Immature natural killer cell (primary cell): ENCODE data around the gene MUC3A. TPM values are rescaled to one million over a fixed set of nuclear protein-coding genes. Genes with fewer than 3 reads are reported as not detected.
"Not testable (repeated sequence)": the region's sequence is repeated elsewhere in the genome, so short reads cannot be mapped to it uniquely, and the experiment has no call there.

Experiments
- DNase-seq, 3 donors: peaks; one replicate each; pipeline ENCODE4 v3.0.0; 2022; ENCODE audit warnings: mixed read lengths in 1 of 3
- H3K27ac Mint-ChIP-seq, 6 donors: one replicate each; pipeline ENCODE4 v1.8.0; 2020; ENCODE audit warnings: mixed read lengths in 6 of 6, mild to moderate bottlenecking in 5 of 6, inconsistent platforms in 4 of 6, moderate library complexity in 3 of 6
- H3K27me3 Mint-ChIP-seq, 3 donors: one replicate each; pipeline ENCODE4 v1.8.0; 2020 to 2021; ENCODE audit warnings: low read depth in 3 of 3, mild to moderate bottlenecking in 3 of 3, mixed read lengths in 3 of 3, moderate library complexity in 3 of 3, inconsistent platforms in 1 of 3
- H3K36me3 Mint-ChIP-seq, 3 donors: one replicate each; pipeline ENCODE4 v1.8.0; 2020; ENCODE audit warnings: mixed read lengths in 3 of 3, inconsistent platforms in 2 of 3, mild to moderate bottlenecking in 2 of 3
- H3K4me1 Mint-ChIP-seq, 2 donors: one replicate each; pipeline ENCODE4 v1.8.0; 2020; ENCODE audit warnings: inconsistent platforms in 2 of 2, mild to moderate bottlenecking in 2 of 2, mixed read lengths in 2 of 2, moderate library complexity in 1 of 2
- H3K4me3 Mint-ChIP-seq, 5 donors: one replicate each; pipeline ENCODE4 v1.8.0; 2020; ENCODE audit warnings: mild to moderate bottlenecking in 5 of 5, mixed read lengths in 5 of 5, inconsistent platforms in 3 of 5, moderate library complexity in 3 of 5
- H3K9me3 Mint-ChIP-seq, 6 donors: one replicate each; pipeline ENCODE4 v1.8.0; 2020; ENCODE audit warnings: mild to moderate bottlenecking in 6 of 6, mixed read lengths in 6 of 6, inconsistent platforms in 4 of 6, moderate library complexity in 3 of 6
- polyA plus RNA-seq, 3 donors: library from polyadenylated mRNA; unstranded; fragments of 300-500 nt; fragmentation: Illumina TruSeq; gene quantifications; one replicate each; pipeline ENCODE4 v1.2.3, GENCODE V29; 2021

MUC3A gene
- polyA plus RNA-seq, 3 donors from 2014 or later, result not detected

DNA sequence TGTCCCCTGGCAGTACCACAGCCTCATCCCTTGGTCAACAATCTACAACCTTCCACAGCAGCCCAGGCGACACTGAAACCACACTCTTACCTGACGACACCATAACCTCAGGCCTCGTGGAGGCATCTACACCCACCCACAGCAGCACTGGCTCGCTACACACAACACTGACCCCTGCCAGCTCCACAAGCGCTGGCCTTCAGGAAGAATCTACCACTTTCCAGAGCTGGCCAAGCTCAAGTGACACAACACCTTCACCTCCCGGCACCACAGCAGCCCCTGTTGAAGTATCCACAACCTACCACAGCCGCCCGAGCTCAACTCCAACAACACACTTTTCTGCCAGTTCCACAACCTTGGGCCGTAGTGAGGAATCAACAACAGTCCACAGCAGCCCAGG, 50.0 kb downstream of the MUC3A start:
- not testable (repeated sequence) for H3K9me3 Mint-ChIP-seq, H3K4me1 Mint-ChIP-seq, H3K4me3 Mint-ChIP-seq, H3K36me3 Mint-ChIP-seq, DNase-seq, H3K27me3 Mint-ChIP-seq, H3K27ac Mint-ChIP-seq

DNA sequence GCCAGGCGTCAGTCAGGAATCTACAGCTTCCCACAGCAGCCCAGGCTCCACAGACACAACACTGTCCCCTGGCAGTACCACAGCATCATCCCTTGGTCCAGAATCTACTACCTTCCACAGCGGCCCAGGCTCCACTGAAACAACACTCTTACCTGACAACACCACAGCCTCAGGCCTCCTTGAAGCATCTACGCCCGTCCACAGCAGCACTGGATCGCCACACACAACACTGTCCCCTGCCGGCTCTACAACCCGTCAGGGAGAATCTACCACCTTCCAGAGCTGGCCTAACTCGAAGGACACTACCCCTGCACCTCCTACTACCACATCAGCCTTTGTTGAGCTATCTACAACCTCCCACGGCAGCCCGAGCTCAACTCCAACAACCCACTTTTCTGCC, 50.7 kb downstream of the MUC3A start:
- not testable (repeated sequence) for H3K36me3 Mint-ChIP-seq, H3K9me3 Mint-ChIP-seq, H3K27me3 Mint-ChIP-seq, H3K4me1 Mint-ChIP-seq, H3K4me3 Mint-ChIP-seq, H3K27ac Mint-ChIP-seq
- DNase-seq, result peak in 1 of 3 donors; percentile 2

DNA sequence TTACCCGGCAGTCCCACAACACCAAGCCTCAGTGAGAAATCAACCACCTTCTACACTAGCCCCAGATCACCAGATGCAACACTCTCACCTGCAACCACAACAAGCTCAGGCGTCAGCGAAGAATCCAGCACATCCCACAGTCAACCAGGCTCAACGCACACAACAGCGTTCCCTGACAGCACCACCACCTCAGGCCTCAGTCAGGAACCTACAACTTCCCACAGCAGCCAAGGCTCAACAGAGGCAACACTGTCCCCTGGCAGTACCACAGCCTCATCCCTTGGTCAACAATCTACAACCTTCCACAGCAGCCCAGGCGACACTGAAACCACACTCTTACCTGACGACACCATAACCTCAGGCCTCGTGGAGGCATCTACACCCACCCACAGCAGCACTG, 53.0 kb downstream of the MUC3A start:
- DNase-seq, result peak in 1 of 3 donors; percentile 2
- not testable (repeated sequence) for H3K27me3 Mint-ChIP-seq, H3K4me1 Mint-ChIP-seq, H3K4me3 Mint-ChIP-seq, H3K27ac Mint-ChIP-seq, H3K36me3 Mint-ChIP-seq, H3K9me3 Mint-ChIP-seq

DNA sequence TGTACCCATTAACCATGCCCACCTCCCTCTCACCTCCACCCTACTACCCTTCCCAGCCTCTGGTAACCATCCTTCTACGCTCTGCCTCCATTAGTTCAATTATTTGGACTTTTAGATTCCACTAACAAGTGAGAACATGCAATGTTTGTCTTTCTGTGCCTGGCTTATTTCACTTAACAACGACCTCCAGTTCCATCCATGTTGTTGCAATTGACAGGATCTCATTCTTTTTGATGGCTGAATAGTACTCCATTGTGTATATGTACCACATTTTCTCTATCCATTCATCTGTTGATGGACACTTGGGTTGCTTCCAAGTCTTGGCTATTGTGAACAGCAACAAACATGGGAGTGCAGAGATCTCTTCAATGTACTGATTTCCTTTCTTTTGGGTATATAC, 58.0 kb downstream of the MUC3A start:
- DNase-seq, H3K27me3 Mint-ChIP-seq, H3K27ac Mint-ChIP-seq, H3K4me3 Mint-ChIP-seq, H3K9me3 Mint-ChIP-seq, H3K4me1 Mint-ChIP-seq: not testable (repeated sequence)
- peaks cover 7 to 17% (median 13%) of the 10 kb centered on the region in 3 donors for H3K36me3 Mint-ChIP-seq

DNA sequence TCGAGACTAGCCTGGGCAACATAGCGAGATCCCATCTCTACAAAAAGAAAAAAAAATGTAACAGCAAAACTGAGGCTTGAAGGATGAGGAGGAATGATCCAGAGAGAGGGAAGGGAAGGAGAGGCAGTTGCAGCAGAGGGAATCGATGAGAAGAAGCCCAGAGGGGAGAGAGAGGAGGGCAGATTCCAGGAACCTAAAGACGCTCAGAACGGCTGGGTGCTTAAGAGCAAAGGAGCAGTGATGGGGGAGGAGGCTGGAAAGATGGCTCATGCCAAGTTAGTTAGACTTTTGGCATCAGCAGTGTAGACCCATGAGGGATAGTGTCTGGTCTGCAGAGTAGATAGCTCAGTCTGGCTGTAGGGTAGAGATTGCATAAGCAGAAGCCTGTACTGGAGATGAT, 60.3 kb downstream of the MUC3A start:
- peaks cover 0 to 5% (median 0%) of the 10 kb centered on the region in 6 donors for H3K9me3 Mint-ChIP-seq
- peaks cover 0 to 5% (median 0%) of the 10 kb centered on the region in 3 donors for H3K27me3 Mint-ChIP-seq
- H3K4me1 Mint-ChIP-seq, result no peaks in the 10 kb centered on the region
- peaks cover 8 to 21% (median 17%) of the 10 kb centered on the region in 3 donors for H3K36me3 Mint-ChIP-seq
- no peak overlapping the region for H3K27ac Mint-ChIP-seq
- DNase-seq, result no peak
- no peak overlapping the region for H3K4me3 Mint-ChIP-seq

DNA sequence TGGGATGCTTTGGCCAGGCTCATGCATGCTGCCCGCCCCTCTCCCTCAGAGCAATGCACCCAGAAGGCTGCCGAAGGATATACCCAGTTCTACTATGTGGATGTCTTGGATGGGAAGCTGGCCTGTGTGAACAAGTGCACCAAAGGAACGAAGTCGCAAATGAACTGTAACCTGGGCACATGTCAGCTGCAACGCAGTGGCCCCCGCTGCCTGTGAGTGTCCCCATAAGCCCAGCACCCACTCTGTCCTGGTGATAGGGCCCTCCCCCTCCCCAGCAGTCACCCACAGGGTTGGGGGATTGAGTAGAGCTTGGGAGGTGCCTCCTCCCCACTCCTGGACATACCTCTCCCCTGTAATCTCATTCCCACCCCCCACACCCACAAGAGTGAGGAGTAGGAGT, 63.6 kb downstream of the MUC3A start:
- peaks cover 0 to 17% of the 10 kb centered on the region in 2 donors for H3K4me1 Mint-ChIP-seq
- H3K27ac Mint-ChIP-seq, result no peak overlapping the region
- H3K36me3 Mint-ChIP-seq, result peaks cover 8 to 21% (median 17%) of the 10 kb centered on the region in 3 donors
- DNase-seq, result no peak
- H3K27me3 Mint-ChIP-seq, result peaks cover 0 to 7% (median 3%) of the 10 kb centered on the region in 3 donors
- peaks cover 0 to 2% (median 0%) of the 10 kb centered on the region in 6 donors for H3K9me3 Mint-ChIP-seq
- no peak overlapping the region for H3K4me3 Mint-ChIP-seq

DNA sequence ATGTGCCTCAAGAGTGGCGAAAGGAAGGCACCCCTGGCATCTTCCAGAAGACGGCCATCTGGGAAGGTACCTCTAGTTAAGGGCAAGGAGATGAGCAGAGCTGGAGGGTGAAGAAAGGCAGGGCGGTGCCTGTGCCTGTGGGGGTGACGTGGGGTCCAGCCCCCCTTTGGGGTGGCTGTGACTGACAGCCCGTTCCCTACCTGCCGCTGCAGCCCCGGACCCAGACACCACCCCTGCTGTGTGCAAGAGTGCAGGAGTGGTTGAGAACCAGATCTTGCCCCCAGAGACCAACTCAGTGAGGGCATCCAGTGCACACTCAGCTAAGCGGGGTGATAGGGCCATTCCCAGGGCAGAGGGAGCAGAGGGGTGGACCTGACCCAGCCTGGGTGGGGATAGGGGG, 66.3 kb downstream of the MUC3A start:
- Mint-ChIP-seq H3K27ac (peak overlapping the region in 4 of 6 donors; percentile 23 to 86 (median 40)), H3K36me3 (peaks cover 8 to 13% (median 11%) of the 10 kb centered on the region in 3 donors), H3K27me3 (peaks cover 0 to 3% (median 2%) of the 10 kb centered on the region in 3 donors), H3K4me3 (peak overlapping the region; percentile 51 to 95 (median 61)), H3K4me1 (peaks cover 0 to 19% of the 10 kb centered on the region in 2 donors), H3K9me3 (peaks cover 0 to 2% (median 0%) of the 10 kb centered on the region in 6 donors)
- no peak for DNase-seq

DNA sequence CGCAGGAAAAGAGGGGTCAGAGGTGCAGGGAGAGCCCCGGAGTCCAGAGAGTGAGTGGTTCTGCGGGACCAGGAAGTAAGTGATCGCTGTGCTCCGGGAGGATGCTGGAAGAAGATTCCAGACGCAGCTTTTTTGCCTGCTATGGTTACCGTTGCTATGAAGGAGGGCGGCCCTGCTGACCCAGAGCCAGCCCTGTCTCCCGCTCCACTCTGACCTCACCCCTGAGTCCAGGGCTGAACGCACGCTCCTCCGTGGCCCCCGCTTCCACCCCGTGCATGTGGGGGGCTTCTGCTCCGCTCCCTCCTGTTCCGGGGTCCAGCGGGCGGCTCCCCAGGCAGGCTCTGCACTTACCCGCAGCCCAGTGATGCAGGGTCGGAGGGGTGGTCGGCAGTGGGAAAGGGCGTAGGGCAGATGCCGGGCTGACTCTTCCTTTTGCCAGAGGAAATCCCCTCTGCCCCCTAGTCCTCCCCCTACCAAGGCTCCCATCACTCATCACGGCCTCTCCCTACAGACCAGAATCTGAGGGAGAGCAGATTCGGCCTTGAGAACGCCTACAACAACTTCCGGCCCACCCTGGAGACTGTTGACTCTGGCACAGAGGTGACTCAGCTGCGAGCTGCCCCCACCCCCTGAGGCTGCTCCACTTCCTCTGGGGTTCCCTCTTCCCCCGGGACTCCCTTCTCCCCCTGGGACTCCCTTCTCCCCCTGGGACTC, 67.9 kb downstream of the MUC3A start:
- peaks cover 3 to 5% (median 4%) of the 10 kb centered on the region in 3 donors for H3K36me3 Mint-ChIP-seq
- H3K4me1 Mint-ChIP-seq, result peaks cover 0 to 19% of the 10 kb centered on the region in 2 donors
- peaks cover 0 to 4% (median 3%) of the 10 kb centered on the region in 3 donors for H3K27me3 Mint-ChIP-seq
- H3K27ac Mint-ChIP-seq, result peak overlapping the region; percentile 84 to 93 (median 90)
- peak; percentile 36 to 57 (median 53) for DNase-seq
- H3K9me3 Mint-ChIP-seq, result peaks cover 0 to 2% (median 0%) of the 10 kb centered on the region in 6 donors
- peak overlapping the region; percentile 86 to 95 (median 91) for H3K4me3 Mint-ChIP-seq

Other genes starting within 250 kb of the MUC3A start
- gene POP7, start 243.4 kb upstream of the MUC3A start, polyA plus RNA-seq, result 10 to 100 TPM; 65.1 to 70.3 (median 67.0) TPM
- not detected for gene EPO, start 229.1 kb upstream of the MUC3A start, polyA plus RNA-seq
- gene ZAN, start 215.9 kb upstream of the MUC3A start, polyA plus RNA-seq, result not detected
- gene EPHB4, start 122.0 kb upstream of the MUC3A start, polyA plus RNA-seq, result under 1 TPM in 1 of 3 donors, not detected in 2; 0.37 TPM
- gene SLC12A9, start 96.8 kb upstream of the MUC3A start, polyA plus RNA-seq, result 1 to 10 TPM; 3.2 to 5.9 (median 4.7) TPM
- under 1 TPM in 1 of 3 donors, not detected in 2; 0.11 TPM for gene TRIP6, start 82.1 kb upstream of the MUC3A start, polyA plus RNA-seq
- gene SRRT, start 74.4 kb upstream of the MUC3A start, polyA plus RNA-seq, result 10 to 100 TPM; 24.9 to 73.4 (median 33.2) TPM
- 1 to 10 TPM in 1 of 3 donors, under 1 TPM in 1, not detected in 1; 0.59 to 1.1 TPM for gene UFSP1, start 59.8 kb upstream of the MUC3A start, polyA plus RNA-seq
- not detected for gene ACHE, start 53.6 kb upstream of the MUC3A start, polyA plus RNA-seq
- gene MUC12, start 20.0 kb downstream of the MUC3A start, polyA plus RNA-seq, result under 1 TPM in 1 of 3 donors, not detected in 2; 0.96 TPM
- gene MUC17, start 70.5 kb downstream of the MUC3A start, polyA plus RNA-seq, result not detected
- 10 to 100 TPM in 1 of 3 donors, 1 to 10 TPM in 2; 1.5 to 20.6 (median 2.7) TPM for gene TRIM56, start 135.9 kb downstream of the MUC3A start, polyA plus RNA-seq
- gene SERPINE1, start 177.6 kb downstream of the MUC3A start, polyA plus RNA-seq, result 1 to 10 TPM in 2 of 3 donors, not detected in 1; 1.4 to 1.5 TPM
- 1 to 10 TPM; 3.3 to 6.0 (median 3.6) TPM for gene AP1S1, start 204.9 kb downstream of the MUC3A start, polyA plus RNA-seq
- gene VGF, start 216.0 kb downstream of the MUC3A start, polyA plus RNA-seq, result not detected
- gene NAT16, start 230.8 kb downstream of the MUC3A start, polyA plus RNA-seq, result not detected